Adrenal gland (tissue), 12 donors: ENCODE results near the gene TP53INP2. TPM values are rescaled to one million over a fixed set of nuclear protein-coding genes. Genes with fewer than 3 reads are reported as not detected.

Experiments
- DNase-seq, 7 donors: peaks; one replicate each; pipeline ENCODE4 v3.0.0-alpha.2; 2019 to 2020
- H3K27ac ChIP-seq, 5 donors: fragments of 200-600 bp; sonication (generic) in 4 of 5; 1 replicate in 3 of 5; 2 replicates in 2 of 5; pipeline versions ENCODE4 v1.5.1 to v1.8.0; 2016 to 2020; ENCODE audit warnings: mild to moderate bottlenecking in 1 of 5
- H3K27me3 ChIP-seq: fragments of 200-600 bp; 2 replicates; pipeline ENCODE4 v1.8.0; 2021
- H3K36me3 ChIP-seq, 2 donors: fragments of 200-600 bp; replicated peaks in 1 of 2; 1 replicate in 1 of 2; 2 replicates in 1 of 2; pipeline versions ENCODE4 v1.5.1 to v1.8.0; 2018 to 2022
- H3K4me1 ChIP-seq, 2 donors: fragments of 200-600 bp; replicated peaks in 1 of 2; 1 replicate in 1 of 2; 2 replicates in 1 of 2; pipeline versions ENCODE4 v1.5.1 to v1.8.0; 2018 to 2021
- H3K4me3 ChIP-seq, 4 donors: fragments of 200-600 bp; sonication (generic) in 3 of 4; one replicate each; pipeline ENCODE4 v1.5.1; 2016 to 2018
- H3K9me3 ChIP-seq, 3 donors: fragments of 200-600 bp; sonication (generic) in 1 of 3; replicated peaks in 1 of 3; 1 replicate in 2 of 3; 2 replicates in 1 of 3; pipeline versions ENCODE4 v1.5.1 to v1.8.0; 2016 to 2021
- POLR2A ChIP-seq, 2 donors: fragments of 450-650 bp; IDR thresholded peaks; one replicate each; pipeline ENCODE4 v1.6.1; 2017; ENCODE audit warnings: antibody characterized with exemption in 2 of 2, mild to moderate bottlenecking in 2 of 2, moderate library complexity in 1 of 2
- WGBS, 4 donors: extraction: QIAGEN DNeasy Blood & Tissue Kit in 2 of 4; methylation state at CpG; one replicate each; pipeline versions ENCODE4 v1.1.5 to v1.1.7; 2013 to 2017; 5-methylcytosine and 5-hydroxymethylcytosine counted together
- intact Hi-C, 2 donors: fragments of 100-400 bp; cut with DNase I; formaldehyde crosslinking; loops; one replicate each; pipeline versions ENCODE4 v1.14.1 to v1.15.0; 2022 to 2023
- polyA plus RNA-seq, 3 donors: library from polyadenylated mRNA; stranded (reverse); fragments of 200-250 nt in 2 of 3; fragments of 350-450 nt in 1 of 3; fragmentation: Illumina TruSeq in 1 of 3; extraction: RNeasy Lipid Tissue Mini Kit (QIAGEN cat#74804) in 1 of 3; gene quantifications; one replicate each; pipeline ENCODE4 v1.2.3, GENCODE V29; 2013 to 2014
- small RNA-seq, 2 donors: library from RNA; depleted of rRNA; stranded (forward); fragments of <200 nt; gene quantifications; one replicate each; pipeline ENCODE3, GENCODE V24; 2016
- total RNA-seq, 9 donors: library from RNA; depleted of rRNA in 4 of 9; stranded (reverse); fragments of >200 nt in 4 of 9; fragments of 120-200 nt in 1 of 9; fragmentation: NEBNext Ultra II Directional in 1 of 9; extraction: Animal tissue kit (Norgen Biotek cat#: 25700) in 1 of 9; gene quantifications; one replicate each; pipeline versions ENCODE4 v1.1.0 to v1.2.4, GENCODE V29; 2013 to 2023
- TF ChIP-seq, protein P1 (sequence below), 6 experiments: fragments of 450-650 bp in 4 of 6; fragments of 200-600 bp in 2 of 6; sonication (generic) in 1 of 6; IDR thresholded peaks; 1 replicate in 5 of 6; 2 replicates in 1 of 6; pipeline versions ENCODE4 v1.5.1 to v1.8.0; 2016 to 2021; ENCODE audit warnings: antibody characterized with exemption in 6 of 6, mild to moderate bottlenecking in 2 of 6, moderate library complexity in 1 of 6
- donor health status: healthy with polysubstance abuse.
- donor health status: Bipolar disorder and iron deficiency.
- donor health status: DM: yes; HTN: yes; CAD: no.
- donor health status: DM: no; HTN: no; CAD: no.
- donor health status: DM: no; HTN: no; CAD: no.
- donor health status: DM: yes; HTN: yes; CAD: no.

TP53INP2 gene
- total and polyA plus RNA-seq, 12 donors, result 9.4 to 74.5 (median 18.7) TPM

DNA sequence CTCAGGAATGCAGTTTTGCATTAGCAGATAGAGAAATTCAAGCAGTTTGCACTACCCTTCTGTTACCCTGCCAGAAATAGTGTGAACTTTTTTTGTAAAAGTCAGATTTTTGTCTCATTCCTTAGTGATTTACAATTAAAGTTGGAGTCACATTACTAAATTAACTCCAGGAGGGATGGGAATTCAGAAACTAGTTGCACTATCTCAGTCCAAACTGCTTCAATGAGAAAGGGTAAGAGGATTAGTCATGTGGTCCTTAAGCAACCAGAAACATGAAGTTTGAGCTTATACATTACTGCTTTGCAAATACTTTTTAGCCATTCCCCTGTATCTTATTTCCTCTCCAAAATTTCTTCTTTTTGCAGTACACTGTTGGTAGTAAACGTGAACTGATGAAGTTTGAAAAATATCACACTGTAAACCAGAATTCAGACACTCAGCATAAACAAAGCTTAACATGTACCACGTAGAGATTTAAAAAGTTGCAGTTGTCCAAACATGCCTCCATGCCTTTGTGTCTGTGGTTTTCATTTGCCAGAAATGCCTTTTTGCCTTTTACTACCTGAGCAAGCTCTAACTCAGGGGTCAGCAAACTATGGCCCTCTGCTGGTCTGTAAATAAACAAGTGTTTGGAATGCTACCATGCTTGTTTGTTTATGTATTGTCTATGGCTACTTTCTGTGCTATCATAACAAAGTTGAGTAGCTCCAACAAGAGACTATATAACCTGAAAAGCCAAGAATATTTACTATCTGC is 49.7 kb downstream of the TP53INP2 start:
- no peak overlapping the region for H3K4me3 ChIP-seq
- H3K36me3 ChIP-seq, result peaks cover 0 to 66% of the 10 kb centered on the region in 2 donors
- H3K4me1 ChIP-seq, result no peaks in the 10 kb centered on the region
- no peaks in the 10 kb centered on the region for H3K27me3 ChIP-seq
- intact Hi-C loops, result no loop called here
- no peak overlapping the region for H3K27ac ChIP-seq
- no peak for DNase-seq
- H3K9me3 ChIP-seq, result no peaks in the 10 kb centered on the region
- no peak for TF ChIP-seq POLR2A (IDR thresholded peaks at IDR 0.05)
- TF ChIP-seq, protein P1, sequence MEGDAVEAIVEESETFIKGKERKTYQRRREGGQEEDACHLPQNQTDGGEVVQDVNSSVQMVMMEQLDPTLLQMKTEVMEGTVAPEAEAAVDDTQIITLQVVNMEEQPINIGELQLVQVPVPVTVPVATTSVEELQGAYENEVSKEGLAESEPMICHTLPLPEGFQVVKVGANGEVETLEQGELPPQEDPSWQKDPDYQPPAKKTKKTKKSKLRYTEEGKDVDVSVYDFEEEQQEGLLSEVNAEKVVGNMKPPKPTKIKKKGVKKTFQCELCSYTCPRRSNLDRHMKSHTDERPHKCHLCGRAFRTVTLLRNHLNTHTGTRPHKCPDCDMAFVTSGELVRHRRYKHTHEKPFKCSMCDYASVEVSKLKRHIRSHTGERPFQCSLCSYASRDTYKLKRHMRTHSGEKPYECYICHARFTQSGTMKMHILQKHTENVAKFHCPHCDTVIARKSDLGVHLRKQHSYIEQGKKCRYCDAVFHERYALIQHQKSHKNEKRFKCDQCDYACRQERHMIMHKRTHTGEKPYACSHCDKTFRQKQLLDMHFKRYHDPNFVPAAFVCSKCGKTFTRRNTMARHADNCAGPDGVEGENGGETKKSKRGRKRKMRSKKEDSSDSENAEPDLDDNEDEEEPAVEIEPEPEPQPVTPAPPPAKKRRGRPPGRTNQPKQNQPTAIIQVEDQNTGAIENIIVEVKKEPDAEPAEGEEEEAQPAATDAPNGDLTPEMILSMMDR (IDR thresholded peaks at IDR 0.05), result no peak
- WGBS, 4 donors, result 78 to 86% (median 80%) methylated on average over 2 of the region's 2 CpGs

DNA sequence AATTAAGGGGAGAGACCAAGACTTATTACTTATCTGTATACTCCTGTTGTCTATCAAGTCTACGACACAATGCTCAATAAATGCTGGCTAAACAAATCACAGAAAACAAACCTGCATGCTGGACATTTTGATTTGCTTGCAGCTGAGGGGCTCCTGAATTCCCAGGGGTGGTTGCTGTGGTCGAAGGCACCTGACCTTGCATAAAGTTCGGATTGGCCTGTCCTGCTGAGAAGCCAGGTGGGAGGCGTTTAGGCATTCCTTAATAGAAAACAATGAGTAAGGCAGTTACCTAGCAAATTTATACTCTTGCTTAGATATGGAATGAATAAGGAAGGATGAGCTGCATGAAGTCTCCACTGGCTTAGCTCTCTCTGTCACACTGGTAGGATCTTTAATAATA is 50.5 kb downstream of the TP53INP2 start:
- no peaks in the 10 kb centered on the region for H3K9me3 ChIP-seq
- no peak overlapping the region for H3K4me3 ChIP-seq
- peaks cover 0 to 63% of the 10 kb centered on the region in 2 donors for H3K36me3 ChIP-seq
- no peak for TF ChIP-seq POLR2A (IDR thresholded peaks at IDR 0.05)
- TF ChIP-seq, protein P1 (IDR thresholded peaks at IDR 0.05), result no peak
- no peaks in the 10 kb centered on the region for H3K27me3 ChIP-seq
- no peaks in the 10 kb centered on the region for H3K4me1 ChIP-seq
- WGBS, 4 donors, result 62 to 70% (median 67%) methylated on average over 4 of the region's 4 CpGs
- no peak overlapping the region for H3K27ac ChIP-seq
- DNase-seq, result no peak
- intact Hi-C loops, result loop anchor here in 1 of 2 donors (5.0 kb wide), 1 partner anchor 177 kb away; no protein-coding TSS in a partner anchor

DNA sequence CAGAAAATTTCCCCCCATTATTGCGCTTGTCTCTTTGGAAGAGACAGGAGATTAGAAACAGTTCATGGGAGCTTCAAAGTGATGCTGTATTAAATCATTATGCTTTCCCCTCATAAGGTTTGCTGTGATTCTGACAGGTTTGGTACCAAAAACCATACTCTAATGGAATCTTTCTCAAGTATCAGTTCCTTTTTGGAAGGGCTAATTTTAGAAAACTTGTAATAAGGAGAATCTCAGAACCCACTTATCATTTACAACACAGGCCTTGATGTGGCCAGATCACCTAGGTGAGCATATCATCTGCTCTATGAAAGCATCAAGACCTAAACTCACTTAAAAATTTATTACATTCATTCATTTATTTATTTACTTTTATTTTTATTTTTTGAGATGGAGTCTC is 51.2 kb downstream of the TP53INP2 start:
- Histone ChIP-seq H3K36me3 (peaks cover 0 to 63% of the 10 kb centered on the region in 2 donors), H3K4me1 (no peaks in the 10 kb centered on the region), H3K4me3 (no peak overlapping the region), H3K9me3 (no peaks in the 10 kb centered on the region), H3K27ac (no peak overlapping the region), H3K27me3 (no peaks in the 10 kb centered on the region)
- WGBS, 4 donors, result 89 to 100% (median 94%) methylated on average over 1 of the region's 1 CpG
- TF ChIP-seq, protein P1 (IDR thresholded peaks at IDR 0.05), result no peak
- no peak for TF ChIP-seq POLR2A (IDR thresholded peaks at IDR 0.05)
- intact Hi-C loops, result loop anchor here in 1 of 2 donors (5.0 kb wide), 1 partner anchor 178 kb away; no protein-coding TSS in a partner anchor
- DNase-seq, result no peak

DNA sequence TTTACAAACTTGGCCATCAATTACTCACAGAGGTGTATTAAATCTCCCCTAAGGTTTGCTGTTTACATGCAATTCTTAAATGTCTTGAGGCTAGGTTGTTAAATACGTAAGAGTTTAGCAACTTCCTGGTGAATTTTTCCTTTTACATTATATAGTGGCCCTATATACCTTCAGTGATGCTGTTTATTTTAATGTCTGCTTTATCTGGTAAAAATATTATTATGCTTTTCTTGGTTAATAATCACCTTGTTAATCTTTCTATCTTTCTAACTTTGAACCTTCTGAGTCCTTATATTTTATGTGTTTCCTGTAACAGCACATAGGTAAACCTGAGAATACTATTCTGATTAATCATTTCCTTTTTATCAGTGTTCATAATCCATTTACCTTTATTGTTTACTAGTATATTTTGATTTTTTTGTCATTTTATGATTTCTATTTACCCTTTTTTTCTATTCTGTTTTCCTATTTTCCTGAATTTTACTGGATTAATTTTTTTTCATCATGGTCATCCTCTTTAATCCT is 57.9 kb downstream of the TP53INP2 start:
- H3K27me3 ChIP-seq, result no peaks in the 10 kb centered on the region
- H3K9me3 ChIP-seq, result no peaks in the 10 kb centered on the region
- no peak overlapping the region for H3K27ac ChIP-seq
- DNase-seq, result no peak
- WGBS, 4 donors, result 0 to 43% (median 19%) methylated on average over 1 of the region's 1 CpG
- no peak overlapping the region for H3K4me3 ChIP-seq
- no peak for TF ChIP-seq POLR2A (IDR thresholded peaks at IDR 0.05)
- TF ChIP-seq, protein P1 (IDR thresholded peaks at IDR 0.05), result no peak
- no peaks in the 10 kb centered on the region for H3K4me1 ChIP-seq
- intact Hi-C loops, result loop anchor here in 1 of 2 donors (10.0 kb wide), 1 partner anchor 447 kb away; no protein-coding TSS in a partner anchor
- H3K36me3 ChIP-seq, result peaks cover 0 to 58% of the 10 kb centered on the region in 2 donors

Small RNA genes lying within 50 kb of the gene (small RNA-seq; reads per million reads assigned to genes)
- 0 reads per million in 2 donors for gene AL118520.1

Other genes starting within 250 kb of the TP53INP2 start
- 100 to 1,000 TPM; 145 to 404 (median 186) TPM for gene DYNLRB1, start 187.9 kb upstream of the TP53INP2 start, total RNA-seq
- 100 to 1,000 TPM; 433 to 586 (median 473) TPM for gene DYNLRB1, start 187.9 kb upstream of the TP53INP2 start, polyA plus RNA-seq
- gene MAP1LC3A, start 145.6 kb upstream of the TP53INP2 start, total RNA-seq, result 10 to 100 TPM; 12.6 to 83.3 (median 40.0) TPM
- gene MAP1LC3A, start 145.6 kb upstream of the TP53INP2 start, polyA plus RNA-seq, result 100 to 1,000 TPM in 2 of 3 donors, 1 to 10 TPM in 1; 5.6 to 139 (median 118) TPM
- gene PIGU, start 27.3 kb upstream of the TP53INP2 start, total RNA-seq, result 10 to 100 TPM; 19.6 to 33.7 (median 22.8) TPM
- 10 to 100 TPM; 16.8 to 64.1 (median 25.7) TPM for gene PIGU, start 27.3 kb upstream of the TP53INP2 start, polyA plus RNA-seq
- 10 to 100 TPM; 12.2 to 25.4 (median 19.0) TPM for gene NCOA6, start 121.3 kb downstream of the TP53INP2 start, total RNA-seq
- gene NCOA6, start 121.3 kb downstream of the TP53INP2 start, polyA plus RNA-seq, result 10 to 100 TPM; 31.8 to 58.2 (median 34.0) TPM
- gene GGT7, start 168.5 kb downstream of the TP53INP2 start, total RNA-seq, result 10 to 100 TPM in 7 of 9 donors, 1 to 10 TPM in 2; 6.5 to 24.8 (median 15.1) TPM
- 10 to 100 TPM in 2 of 3 donors, 1 to 10 TPM in 1; 5.3 to 27.8 (median 12.2) TPM for gene GGT7, start 168.5 kb downstream of the TP53INP2 start, polyA plus RNA-seq
- 100 to 1,000 TPM in 7 of 9 donors, 10 to 100 TPM in 2; 81.4 to 353 (median 132) TPM for gene ACSS2, start 172.3 kb downstream of the TP53INP2 start, total RNA-seq
- gene ACSS2, start 172.3 kb downstream of the TP53INP2 start, polyA plus RNA-seq, result 100 to 1,000 TPM; 148 to 386 (median 161) TPM